H1 (cell line): ENCODE measurements around the gene PLCB2. TPM values are rescaled to one million over a fixed set of nuclear protein-coding genes. Genes with fewer than 3 reads are reported as not detected.

Experiments used
- CHD7 ChIP-seq: fragments of 300-600 bp; sonication (generic); IDR thresholded peaks from 2 replicates; pipeline ENCODE4 v1.7.1; 2012; ENCODE audit warnings: low read length, moderate library complexity, mild to moderate bottlenecking, inconsistent platforms; ENCODE audit not compliant: insufficient replicate concordance
- EGR1 ChIP-seq: IDR thresholded peaks from 2 replicates; pipeline ENCODE4 v1.6.1; 2011; ENCODE audit warnings: low read depth, low read length, borderline replicate concordance
- GABPA ChIP-seq: IDR thresholded peaks from 2 replicates; pipeline ENCODE4 v1.6.1; 2011; ENCODE audit warnings: mild to moderate bottlenecking, low read length, moderate library complexity, borderline replicate concordance; ENCODE audit not compliant: insufficient read depth
- polyA plus RNA-seq, 7 experiments: library from polyadenylated mRNA; depleted of rRNA in 3 of 7; stranded (reverse) in 5 of 7; unstranded in 2 of 7; fragments of >200 nt in 5 of 7; fragments of 200-250 nt in 2 of 7; gene quantifications; 1 replicate in 5 of 7; 2 replicates in 1 of 7; 4 replicates in 1 of 7; pipeline versions ENCODE4 v1.2.1 to v1.2.3, GENCODE V29; 2011 to 2013; ENCODE audit warnings: missing spikeins in 2 of 7, mixed read lengths in 2 of 7
- total RNA-seq: library from RNA; stranded (reverse); fragmentation: NEBNext Ultra II Directional; extraction: Animal tissue kit (Norgen Biotek cat#: 25700); gene quantifications from 2 replicates; pipeline ENCODE4 v1.2.1, GENCODE V29; 2021

The PLCB2 gene
- total and polyA plus RNA-seq, 2 of the 8 experiments (the other 6 are each of a cell fraction or from before 2014, with no cell fraction given), result 7.2 to 8.4 TPM

GRCh38 chr15:40306908-40307307 is 827 bp downstream of the PLCB2 start (continued):
- TF ChIP-seq CHD7 (no peak), EGR1 (no peak), GABPA (no peak)
